Measurements from ENCODE around the gene NLRP1.
A peak's percentile ranks its signal among the peaks of the same experiment; 100 is the strongest.

The NLRP1 gene

GRCh38 chr17:5584383-5585286 lies at the start of gene NLRP1:
TSS of gene NLRP1 (minus strand) at chr17:5584509. CDS start at chr17:5583957, 552 bp downstream.
- peak; percentile 94 to 95 for DNase-seq

GRCh38 chr17:5631958-5632590 lies 47.8 kb upstream of the NLRP1 start:
- no peak for DNase-seq

DNA sequence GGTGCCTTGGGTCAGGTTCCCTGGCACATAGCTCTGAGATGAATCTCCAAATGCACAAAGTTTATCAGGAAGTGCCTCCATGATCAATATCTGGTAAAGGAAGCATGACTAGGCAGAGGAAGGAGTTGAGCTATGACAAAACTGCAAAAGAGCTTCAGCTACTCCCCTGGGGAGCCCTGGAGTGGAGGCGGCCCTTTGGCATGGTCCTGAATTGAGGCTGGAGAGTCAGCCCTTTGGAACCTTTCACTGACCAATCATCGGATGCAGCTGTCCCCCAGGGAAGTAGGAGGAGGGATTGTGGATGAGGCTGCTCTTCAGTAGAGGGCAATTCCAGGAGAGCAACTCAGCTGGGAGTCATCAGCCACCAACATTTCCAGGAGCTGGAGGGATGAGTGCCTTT lies 46.1 kb upstream of the NLRP1 start:
- no peak for DNase-seq

- no peak for DNase-seq
Observed at GRCh38 chr17:5629128-5629527, 44.8 kb upstream of the NLRP1 start.

DNA sequence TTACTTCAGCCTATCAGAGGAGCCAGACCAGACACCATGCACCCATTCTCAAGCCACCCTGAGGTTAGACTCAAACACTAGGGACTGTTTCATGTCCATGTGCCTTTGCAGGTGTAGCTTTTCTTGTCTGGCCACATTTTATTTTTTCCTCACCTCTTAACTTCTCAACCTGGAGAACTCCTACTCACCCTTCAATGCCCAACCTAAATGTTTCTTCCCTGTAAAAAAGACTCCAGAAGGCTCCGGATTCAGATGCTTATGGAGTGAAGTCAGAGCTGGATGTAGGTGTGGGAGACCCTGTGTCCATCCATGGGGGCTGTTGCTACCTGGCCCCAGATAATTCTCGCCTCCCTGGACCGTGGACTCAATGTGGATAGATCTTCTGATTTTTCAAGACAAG lies 44.0 kb upstream of the NLRP1 start:
- no peak for DNase-seq

DNA sequence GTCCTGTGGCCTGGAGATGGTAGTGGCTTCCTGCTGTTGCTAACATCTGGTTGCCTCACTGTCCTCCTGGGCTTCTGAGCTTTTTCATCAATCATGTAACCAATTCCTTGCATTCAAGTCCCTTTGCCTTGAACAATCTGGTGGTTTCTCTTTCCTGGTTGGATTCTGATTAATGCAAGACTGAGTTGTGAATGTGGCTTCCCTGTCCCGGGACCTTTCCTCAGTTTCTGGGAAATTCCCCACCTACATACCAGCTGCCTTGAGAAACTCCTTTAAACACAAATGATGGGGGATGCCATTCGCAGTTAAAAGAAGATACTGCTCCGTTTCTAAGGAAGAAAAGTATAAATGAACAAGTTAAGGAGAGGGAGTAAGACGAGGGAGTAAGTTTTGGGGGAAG lies 39.9 kb upstream of the NLRP1 start:
- DNase-seq: no peak

DNA sequence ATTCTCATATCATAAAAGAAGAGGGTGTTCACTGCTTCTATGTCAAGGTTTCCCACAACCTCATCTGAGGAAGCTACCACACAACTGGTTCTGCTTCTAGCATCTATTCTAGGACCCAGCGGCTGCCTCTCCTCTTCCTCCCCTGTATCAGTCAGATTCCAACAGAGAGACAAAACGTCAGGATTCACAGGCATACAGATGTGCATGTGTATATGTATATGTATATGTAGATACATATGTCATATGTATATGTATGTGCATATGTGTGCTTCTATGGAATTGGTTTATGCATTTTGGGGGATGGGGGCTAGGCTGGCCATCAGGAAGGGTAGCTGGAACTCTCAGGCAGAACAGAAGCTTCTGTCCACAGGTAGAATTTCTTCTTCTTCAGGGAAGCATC lies 37.4 kb upstream of the NLRP1 start:
- DNase-seq: no peak

- no peak for DNase-seq
Observed at GRCh38 chr17:5621026-5621425, 36.7 kb upstream of the NLRP1 start.

DNA sequence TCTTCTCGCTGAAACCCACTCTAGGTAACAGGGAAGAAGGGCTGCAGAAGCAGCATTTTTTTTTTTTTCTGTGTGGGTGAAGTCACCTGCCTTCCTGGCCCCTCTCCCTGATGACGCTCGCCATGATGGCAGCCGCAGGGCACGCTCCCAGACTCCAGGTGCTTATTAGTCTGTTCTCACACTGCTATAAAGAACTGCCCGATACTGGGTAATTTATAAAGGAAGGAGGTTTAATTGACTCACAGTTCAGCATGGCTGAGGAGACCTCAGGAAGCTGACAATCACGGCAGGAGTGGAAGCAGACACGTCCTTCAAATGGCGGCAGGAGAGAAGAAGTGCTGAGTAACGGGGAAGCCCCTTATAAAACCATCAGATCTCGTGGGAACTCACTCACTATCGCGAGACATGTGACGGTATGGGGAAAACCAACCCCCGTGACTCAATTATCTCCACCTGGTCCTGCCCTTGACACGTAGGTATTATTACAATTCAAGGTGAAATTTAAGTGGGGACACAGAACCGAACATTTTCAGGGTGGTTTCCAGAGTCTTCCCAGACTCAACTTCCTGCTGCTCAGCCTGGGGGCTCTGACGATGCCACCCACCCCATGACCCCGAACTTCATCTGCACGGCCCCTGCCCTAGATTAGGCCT lies 34.9 kb upstream of the NLRP1 start:
- no peak for DNase-seq

- no peak for DNase-seq
Observed at GRCh38 chr17:5618476-5618875, 34.2 kb upstream of the NLRP1 start.

DNA sequence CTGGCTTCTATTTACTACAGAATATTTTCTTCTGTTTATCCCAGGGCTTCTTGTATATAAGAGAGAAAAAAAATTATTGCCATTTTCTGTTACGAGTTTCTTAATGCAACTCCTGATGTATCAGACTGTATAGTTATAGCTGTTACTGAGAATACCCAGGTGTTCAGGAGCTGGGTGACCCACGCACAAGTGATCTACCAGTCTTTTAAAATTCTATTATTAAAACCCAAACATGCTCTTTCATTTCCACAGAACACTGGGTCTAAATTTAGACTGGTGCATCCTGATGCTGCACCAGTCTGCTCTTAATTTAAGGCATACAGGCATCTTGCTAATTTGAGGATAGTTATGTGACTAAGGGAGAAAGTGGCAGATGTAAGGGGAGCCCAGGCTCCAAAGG lies 31.2 kb upstream of the NLRP1 start:
- DNase-seq: no peak

GRCh38 chr17:5610956-5611355 lies 26.6 kb upstream of the NLRP1 start:
- no peak for DNase-seq

DNA sequence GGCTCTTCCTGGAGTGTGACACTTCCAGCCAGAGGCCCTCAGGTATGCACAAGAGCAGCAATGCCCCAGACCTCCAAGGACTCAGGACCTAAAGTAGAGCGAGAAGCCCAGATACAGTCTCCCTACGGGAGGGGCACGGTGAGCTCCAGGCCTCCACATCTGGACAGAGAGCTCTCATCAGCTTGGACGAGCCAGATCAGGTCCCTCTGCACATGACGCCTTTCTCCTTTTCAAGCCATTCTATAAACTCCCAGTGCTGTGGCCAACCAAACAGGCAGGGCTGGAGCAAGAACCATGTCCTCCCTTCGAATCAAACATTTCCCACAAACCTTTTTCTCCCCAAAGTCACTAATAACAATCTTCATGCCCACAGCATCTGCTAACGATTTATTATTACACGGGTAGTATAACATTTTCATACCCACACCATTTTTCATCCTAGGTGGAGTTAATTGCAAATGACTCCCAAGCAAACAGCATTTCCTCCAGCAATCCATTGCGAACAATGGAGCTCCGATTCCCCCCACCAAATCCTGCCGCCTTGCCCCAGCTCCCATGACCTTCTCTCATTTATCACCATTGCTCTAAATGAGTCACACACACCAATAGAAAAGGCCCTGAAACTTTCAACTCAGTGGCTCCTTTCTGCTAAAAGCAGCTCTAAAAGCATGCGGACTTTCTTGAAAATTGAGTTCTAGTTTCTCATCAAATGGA lies 24.2 kb upstream of the NLRP1 start:
- no peak for DNase-seq

DNA sequence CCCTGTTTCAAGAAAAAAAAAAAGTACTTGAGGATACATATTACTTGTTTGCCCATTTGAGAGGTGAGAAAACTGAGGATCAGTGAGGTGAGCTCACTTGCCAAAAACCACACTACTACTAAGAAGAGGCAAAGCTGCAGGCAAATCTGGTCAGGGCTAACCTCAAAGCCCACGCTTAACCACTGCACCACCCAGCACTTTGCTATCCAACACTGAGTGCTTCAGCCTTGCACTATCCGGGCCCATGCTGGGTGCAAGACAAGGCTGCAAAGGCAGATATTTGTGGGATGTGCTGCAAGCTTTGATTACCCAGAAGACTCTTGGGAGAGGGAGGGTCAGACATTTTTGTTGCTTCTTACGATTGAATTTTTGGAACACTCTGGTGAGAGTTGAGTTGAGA lies 23.6 kb upstream of the NLRP1 start:
- DNase-seq: no peak

- no peak for DNase-seq
Observed at GRCh38 chr17:5605452-5605851, 21.1 kb upstream of the NLRP1 start.

DNA sequence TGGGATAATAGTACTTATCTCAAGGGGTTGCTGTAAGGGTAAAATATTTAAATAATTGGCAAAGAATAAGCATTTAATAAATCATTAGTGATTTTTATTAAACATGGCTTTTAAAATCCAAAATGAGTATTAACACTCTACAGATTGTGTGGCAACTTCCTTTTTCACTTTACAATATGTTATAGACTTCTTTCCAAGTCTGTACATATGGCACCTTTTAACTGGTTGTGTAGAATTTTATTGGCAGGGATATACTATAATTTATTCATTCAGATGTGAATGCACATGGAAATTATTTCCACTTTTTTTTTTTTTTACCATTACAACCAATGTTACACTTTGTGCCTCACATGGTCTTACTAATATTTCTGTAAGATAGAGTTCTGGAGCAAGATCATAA lies 15.7 kb upstream of the NLRP1 start:
- no peak for DNase-seq

- DNase-seq: no peak
Observed at GRCh38 chr17:5598457-5598856, 14.1 kb upstream of the NLRP1 start.

GRCh38 chr17:5596421-5596820 lies 12.1 kb upstream of the NLRP1 start:
- no peak for DNase-seq

- no peak for DNase-seq
Observed at GRCh38 chr17:5595831-5596230, 11.5 kb upstream of the NLRP1 start.

- no peak for DNase-seq
Observed at GRCh38 chr17:5592382-5592781, 8.1 kb upstream of the NLRP1 start.

DNA sequence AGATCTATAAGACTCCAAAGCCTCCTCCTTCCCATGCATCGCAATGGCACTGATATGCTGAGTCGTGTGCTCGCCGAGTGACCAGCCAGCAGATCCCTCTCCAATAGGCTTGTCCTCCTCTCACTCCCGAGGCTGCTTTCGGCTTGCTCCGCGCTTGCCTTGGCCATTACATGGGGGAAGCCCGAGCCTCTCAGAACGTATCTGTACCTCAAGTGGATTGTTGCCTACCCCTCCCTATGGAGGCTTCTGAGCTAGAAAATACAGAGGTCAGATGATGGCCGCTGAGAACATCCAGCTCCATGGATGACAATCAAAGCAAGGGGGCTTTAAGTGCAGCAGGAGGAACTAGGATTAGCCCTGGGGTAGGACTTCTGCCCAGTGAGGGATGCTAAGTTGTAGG lies 7.7 kb upstream of the NLRP1 start:
- no peak for DNase-seq

- no peak for DNase-seq
Observed at GRCh38 chr17:5588584-5588983, 4.3 kb upstream of the NLRP1 start.

DNA sequence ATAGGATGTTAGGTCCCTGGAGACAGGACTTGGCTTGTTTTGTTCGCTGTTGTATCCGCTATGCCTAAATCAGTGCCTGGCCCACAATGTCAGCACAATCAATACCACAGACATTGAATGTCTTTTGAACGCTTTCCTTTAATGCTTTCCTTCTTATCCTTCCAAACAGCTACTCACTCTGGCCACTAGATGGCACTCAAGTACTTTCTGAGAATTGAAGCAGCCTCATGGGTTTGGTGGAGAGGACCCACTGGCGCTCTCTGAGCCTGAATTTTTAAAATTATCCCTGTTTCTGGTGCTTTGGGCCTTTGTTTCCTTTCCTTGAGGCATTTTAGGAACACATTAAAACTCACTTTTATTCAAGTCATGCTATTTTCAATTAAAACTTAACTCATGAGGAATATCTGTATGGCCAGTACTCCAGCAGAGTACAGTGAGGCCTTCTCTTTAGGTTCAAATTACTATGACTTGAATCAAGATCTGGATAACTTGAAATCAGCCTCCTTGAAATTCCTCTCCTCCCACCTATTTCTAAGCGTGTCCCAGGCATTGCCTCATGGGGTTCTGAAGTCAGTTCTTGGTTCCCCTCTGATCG lies 3.2 kb upstream of the NLRP1 start:
- DNase-seq: peak in 1 of 2 donors; percentile 53
